Effector CD4-positive, alpha-beta T cell (primary cell): Measurements from ENCODE around the gene ARID5B.

Experiments
- DNase-seq: peaks from one replicate; pipeline ENCODE4 v3.0.0-alpha.2; 2020

ARID5B gene

GRCh38 chr10:61992059-61992460, 90.6 kb downstream of the ARID5B start:
- DNase-seq = no peak

GRCh38 chr10:61992671-61993668, 91.5 kb downstream of the ARID5B start:
- peak; percentile 51 for DNase-seq

DNA sequence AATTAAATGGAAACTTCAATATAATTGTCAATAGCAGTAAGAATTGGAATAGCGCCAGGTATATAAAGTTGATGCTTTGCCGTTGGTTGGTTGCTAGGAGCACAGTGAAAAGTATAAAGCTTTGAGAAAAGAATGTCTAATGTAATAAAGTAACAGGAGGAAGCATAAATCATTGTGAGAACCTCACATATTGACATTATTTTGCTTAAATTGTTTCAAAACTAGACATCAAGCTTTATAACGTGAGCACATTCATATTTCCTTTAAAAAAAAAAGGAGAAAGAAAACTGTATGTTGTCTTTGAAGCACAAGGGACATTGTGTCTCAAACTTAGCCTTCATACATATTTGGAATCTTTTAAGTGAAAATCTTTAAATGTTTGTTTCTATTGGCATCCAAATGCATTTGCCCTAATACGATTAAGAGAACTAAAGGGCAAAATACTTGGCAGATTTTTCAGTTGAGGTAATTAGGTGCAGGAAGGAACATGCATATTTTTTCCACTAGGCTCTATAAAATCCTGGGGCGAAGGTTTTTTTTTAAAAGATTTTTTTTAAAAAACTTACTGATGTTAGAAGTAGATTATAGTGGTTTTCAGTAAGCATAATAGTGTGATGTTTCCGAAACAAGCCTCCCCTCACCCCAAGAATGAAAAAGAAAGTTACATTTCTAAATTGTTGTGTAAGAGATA, 92.4 kb downstream of the ARID5B start:
- DNase-seq = no peak

DNA sequence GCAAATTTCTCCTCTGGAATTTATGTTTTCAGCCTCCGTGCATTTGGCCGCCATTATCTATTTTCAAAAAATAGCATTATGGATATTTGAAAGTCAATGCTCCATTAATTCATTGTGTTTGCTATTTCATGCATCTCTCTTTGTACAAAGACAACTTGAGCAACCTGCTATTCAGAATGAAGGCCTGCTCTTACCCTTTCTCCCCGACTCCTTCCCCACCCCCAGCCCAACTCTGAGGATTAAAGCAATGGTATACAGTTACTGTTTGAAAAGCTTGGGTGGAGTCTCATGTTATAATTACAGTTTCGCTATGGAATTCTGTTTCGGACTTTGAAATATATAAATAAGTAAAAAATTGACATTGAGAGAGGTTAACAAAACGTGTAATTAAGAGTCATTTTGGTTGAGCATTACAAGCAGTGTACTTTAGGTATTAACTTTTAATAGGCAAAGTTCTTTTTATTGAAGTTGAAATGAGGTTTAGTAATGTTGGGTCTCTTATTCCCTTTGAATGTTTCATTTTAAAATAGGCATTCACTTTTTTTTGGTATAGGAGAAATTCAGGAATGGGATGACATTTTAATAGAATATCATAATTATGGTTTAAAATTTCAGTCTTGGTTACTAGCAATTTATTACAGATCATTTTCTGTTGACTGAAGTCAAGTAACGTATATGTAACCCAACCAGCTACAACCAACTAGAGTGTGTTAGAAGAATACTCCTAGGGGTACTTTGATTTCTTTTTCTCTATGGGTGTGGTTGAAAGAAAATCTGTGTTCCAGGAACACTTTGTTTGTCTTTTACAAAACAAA, 93.1 kb downstream of the ARID5B start:
- DNase-seq = no peak

DNA sequence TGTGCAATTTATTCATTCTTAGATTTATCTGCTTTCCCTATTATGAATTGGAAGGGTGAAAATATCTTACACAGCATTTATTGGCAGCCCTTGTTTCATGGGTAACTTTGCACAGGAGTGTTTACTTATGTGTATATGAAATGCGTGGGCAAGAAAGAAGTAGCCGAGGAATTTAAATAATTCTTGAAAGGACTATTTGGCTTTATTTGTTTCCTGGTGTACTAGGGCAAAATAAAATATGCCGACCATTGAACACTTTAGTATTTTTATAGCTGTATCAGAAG, 93.7 kb downstream of the ARID5B start:
- DNase-seq = no peak

DNA sequence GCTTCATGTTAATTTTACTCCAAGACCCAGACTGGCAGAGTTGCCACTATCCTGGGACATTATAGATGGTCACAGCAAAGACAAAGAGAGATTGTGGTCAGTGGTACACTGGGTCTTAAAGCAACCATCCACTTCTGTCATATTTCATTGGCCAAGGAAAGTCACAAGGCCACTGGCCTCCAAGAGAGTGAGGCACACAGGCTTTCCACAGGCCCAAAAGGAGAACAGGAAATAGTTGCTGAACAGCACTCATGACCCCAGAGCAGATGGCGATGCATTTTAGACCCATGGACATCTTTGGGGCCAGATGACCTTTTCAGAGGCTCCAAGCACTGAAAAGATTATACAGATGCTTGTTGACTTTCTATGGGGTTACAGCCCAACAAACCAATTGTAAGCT, 97.4 kb downstream of the ARID5B start:
- DNase-seq = no peak

GRCh38 chr10:62000037-62000603, 98.6 kb downstream of the ARID5B start:
- no peak for DNase-seq

DNA sequence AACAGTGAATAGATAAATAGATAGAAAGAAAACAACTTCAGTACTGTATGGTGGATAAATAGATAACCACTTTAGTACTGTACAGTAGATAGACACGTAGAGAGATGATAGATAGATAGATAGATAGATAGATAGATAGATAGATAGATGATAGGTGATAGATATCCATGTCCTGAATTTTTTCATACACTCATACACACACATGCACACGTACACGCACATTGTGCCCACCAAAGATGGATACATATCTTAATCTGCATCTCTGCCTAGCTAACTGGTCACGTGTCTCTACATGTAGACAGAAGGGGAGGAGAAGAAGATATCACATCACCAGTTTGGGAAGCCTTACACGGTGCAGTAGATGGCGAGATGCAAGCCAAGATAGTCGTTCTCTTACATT, 99.2 kb downstream of the ARID5B start:
- no peak for DNase-seq

DNA sequence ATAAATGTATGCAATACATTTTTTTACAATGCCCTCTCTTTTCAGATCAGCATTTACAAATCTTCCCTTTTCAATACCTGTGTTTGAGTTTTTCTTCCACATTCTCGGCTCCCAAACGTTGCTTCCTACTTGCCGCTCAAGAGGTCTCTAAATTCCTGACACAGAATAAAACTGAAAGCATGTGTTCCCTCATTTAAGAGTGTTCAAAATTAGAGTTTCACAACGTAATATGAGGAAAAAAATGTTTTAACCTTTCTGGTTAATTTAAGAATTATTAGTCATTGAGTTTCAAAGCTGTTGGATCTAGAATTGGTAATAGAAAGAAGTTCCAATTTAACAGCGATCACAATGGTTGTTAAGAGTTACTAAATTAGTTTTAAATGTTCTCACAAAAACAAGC, 100.4 kb downstream of the ARID5B start:
- DNase-seq = no peak

DNA sequence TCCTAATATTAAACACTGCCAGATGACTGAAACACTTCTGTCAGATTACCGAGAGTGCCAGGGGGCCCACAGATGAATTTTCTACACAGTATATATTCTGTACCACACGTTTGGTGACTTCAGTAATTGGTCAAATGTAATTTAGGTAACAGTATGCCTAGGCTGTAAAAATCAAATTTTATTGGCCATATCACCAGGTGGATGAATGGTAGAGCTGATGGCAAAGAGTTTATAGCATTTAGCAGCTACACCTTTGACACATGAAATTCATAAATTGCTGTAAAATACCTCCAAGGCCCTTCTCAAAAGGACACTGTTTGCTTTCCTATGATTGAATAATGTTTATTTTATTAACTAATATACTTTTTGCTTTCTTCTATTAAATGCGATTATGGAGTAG, 101.3 kb downstream of the ARID5B start:
- no peak for DNase-seq

GRCh38 chr10:62004042-62004441, 102.5 kb downstream of the ARID5B start:
- no peak for DNase-seq

- no peak for DNase-seq
These were observed 103.8 kb downstream of the ARID5B start for GRCh38 chr10:62005281-62005680.

DNA sequence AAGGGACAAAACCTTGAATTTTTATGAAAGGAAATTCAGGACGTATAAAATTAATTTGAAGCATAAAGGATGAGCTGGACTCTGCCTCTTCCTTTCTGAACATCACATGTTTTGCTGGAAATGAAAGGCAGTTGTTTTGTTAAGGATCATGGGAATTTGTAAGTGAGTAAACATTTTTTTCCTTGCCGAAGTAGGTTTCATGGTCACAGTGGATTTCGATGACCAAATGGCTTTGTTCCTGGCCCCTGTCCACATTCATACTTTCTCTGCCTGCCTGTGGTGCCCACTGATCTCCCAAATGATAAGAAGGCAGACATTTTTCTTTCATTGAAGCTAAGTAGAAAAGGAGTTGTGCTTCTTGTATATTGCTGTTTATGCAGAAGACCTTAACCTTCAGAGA, 104.2 kb downstream of the ARID5B start:
- DNase-seq = no peak

DNA sequence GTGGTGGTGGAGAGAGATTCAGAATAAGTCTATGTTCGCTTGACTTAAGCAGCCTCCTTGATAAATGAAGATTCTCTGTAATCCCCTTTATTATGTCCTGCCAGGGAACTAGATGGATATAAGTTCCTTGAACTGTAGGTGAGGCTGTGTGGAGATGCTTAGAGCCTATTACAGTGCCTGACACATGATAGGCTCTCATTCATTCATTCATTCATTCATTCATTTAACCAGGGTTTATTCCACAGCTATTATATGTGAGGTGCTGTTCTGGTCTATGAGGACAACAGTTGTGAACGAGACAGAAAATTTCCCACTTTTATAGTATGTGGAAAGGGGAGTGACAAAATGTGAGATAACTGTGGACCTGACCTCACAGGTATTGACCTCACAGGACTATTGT, 105.6 kb downstream of the ARID5B start:
- DNase-seq = no peak

DNA sequence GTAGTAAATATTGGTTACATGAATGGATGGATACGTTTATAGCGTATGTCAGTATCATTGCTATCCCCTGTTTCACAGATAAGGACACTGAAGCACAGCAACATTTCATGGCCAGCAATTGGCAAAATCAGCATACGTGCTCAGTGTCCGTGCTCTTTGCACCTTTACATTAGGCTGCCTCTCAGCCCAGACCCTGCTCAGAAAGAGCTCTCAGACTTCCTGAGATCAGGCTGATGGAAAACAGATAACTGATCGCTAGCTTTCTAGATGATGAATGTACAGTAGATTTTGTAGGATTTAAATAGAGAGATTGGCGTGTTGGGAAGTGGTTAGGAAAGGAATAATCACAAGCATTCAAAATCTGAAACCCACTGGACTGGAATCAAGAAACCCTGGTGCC, 106.7 kb downstream of the ARID5B start:
- no peak for DNase-seq

DNA sequence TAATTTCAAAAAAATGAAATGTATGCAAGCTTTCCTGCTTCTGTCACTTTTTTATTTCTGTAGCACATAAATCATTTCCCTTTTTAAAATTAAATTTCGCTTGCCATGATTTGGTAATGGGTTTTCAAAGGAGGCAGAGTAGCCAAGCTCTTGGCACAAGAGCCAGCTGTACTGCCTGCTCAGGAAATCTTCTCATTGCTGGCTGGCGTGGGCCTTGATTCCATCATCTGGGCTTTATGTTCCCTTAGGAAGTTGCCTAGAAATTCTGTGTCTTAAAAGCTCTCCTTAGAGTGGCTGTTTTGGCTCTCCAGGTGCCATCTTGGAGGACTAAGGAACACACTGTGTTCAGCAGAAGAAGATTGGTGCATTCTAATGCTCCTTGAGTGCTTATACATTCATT, 107.4 kb downstream of the ARID5B start:
- no peak for DNase-seq

DNA sequence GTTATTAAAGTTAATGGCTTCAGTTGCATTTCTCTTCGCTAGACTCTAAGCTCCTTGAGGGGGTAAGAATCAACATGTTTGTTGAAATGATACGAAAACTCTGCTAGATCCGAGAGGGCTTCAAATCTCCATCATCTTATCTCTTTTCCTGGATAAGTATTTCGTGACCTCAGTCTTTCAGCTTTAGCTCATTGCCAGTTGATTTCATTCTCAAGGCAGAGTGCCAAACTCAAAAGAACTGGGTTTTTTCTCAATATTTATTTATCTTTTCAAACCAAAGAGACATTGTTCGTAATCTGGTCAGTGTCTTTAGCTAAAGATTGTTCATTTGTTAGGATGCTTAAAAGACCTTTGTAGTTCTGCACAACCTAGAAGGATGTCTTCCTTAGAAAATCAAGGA, 108.9 kb downstream of the ARID5B start:
- DNase-seq = no peak

DNA sequence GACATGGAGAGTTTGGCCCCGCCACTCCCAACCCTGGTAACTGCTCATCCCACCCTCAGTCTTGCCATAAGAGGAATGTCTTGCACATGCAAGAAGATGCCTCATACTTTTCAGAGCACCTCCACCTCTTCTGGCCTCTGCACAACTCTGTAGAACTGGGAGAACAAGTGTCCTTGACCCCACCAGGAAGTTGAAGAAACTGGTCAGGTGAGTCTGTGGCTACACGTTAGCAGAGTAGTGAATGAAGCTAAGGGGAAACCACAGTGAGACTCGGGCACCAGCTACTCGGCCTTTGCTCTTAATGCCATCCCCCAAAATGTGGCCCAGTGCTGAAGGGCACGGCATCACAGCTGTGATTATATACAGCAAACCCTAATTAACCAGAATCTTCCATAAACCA, 110.1 kb downstream of the ARID5B start:
- no peak for DNase-seq

- no peak for DNase-seq
These were observed 110.8 kb downstream of the ARID5B start for GRCh38 chr10:62012318-62012717.

GRCh38 chr10:62014510-62014909, 113.0 kb downstream of the ARID5B start:
- DNase-seq = no peak

DNA sequence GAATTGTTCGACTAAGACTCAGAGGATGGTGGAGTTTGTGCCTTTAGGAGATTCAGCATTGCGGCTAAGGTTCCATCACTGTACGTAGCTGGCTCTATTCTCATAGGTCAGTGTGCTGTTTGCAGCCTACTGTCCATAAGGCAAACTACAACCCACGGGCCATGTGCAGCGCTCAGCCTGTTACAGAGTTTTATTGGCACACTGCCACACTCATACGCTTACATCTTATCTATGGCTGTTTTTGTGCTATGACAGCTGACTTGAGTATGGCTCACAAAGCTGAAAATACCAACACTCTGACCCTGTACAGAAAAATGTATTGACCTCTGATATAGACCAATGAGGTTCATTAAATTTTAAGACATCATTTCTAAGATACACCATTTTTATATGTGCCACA, 114.5 kb downstream of the ARID5B start:
- no peak for DNase-seq

DNA sequence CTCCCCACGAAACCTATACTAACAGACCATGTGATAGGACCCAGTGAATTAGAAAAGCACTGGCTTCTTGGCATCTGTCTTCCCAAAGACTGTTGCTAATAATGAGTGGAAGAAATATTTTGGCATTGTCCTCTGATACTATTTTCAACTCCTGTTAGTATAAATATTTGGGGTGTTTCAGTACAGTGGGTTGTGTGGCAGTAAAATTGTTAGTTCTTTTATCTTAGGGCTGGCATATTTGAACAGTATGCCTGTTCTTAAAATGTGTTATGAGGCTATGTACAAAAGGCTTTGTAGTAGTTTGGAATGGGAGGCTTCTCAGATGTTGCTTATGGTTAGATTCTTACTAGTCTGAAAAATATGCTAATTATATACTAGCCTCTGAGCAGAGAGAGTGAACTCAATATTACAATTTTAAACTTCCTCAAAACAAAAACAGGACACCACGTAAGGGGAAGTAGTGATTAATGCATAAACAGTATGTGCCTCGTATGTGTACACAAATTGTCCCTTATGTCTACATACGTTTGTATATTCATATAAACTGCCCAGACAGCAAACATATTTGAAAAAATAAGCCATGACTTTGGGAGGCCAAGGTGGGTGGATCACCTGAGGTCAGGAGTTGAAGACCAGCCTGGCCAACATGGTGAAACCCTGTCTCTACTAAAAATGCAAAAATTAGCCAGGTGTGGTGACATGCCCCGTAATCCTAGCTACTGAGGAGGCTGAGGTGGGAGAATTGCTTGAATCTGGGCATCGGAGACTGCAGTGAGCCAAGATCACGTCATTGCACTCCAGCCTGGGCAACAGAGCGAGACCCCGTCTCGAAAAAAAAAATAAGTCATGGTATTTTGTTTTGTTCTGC, 115.4 kb downstream of the ARID5B start:
- DNase-seq = no peak
